Erythroblast (primary cell): ENCODE measurements around the gene LYPD6B.

Experiments
- GATA1 ChIP-seq: IDR thresholded peaks from 2 replicates; pipeline ENCODE4 v1.6.1; 2011; ENCODE audit warnings: low read depth, mild to moderate bottlenecking, control low read depth, low read length, moderate library complexity
- POLR2A ChIP-seq: IDR thresholded peaks from 2 replicates; pipeline ENCODE4 v1.6.1; 2011; ENCODE audit warnings: mild to moderate bottlenecking, low read length

GRCh38 chr2:149058936-149059335, 20.4 kb downstream of the LYPD6B start:
- TF ChIP-seq POLR2A (no peak), GATA1 (no peak)
